Sigmoid colon (tissue), 7 donors: Measurements from ENCODE around the gene DSCAML1. TPM values are rescaled to one million over a fixed set of nuclear protein-coding genes. Genes with fewer than 3 reads are reported as not detected.

ENCODE experiments used
- DNase-seq: peaks from one replicate; pipeline ENCODE4 v3.0.0-alpha.2; 2019
- H3K27ac ChIP-seq, 4 donors: fragments of 200-600 bp; sonication (generic); one replicate each; pipeline ENCODE4 v1.5.1; 2016 to 2019; ENCODE audit warnings: mild to moderate bottlenecking in 1 of 4
- H3K27me3 ChIP-seq, 3 donors: fragments of 200-600 bp; sonication (generic); one replicate each; pipeline ENCODE4 v1.5.1; 2019; ENCODE audit warnings: mild to moderate bottlenecking in 1 of 3
- H3K36me3 ChIP-seq, 4 donors: fragments of 200-600 bp; sonication (generic); one replicate each; pipeline ENCODE4 v1.5.1; 2016 to 2019
- H3K4me1 ChIP-seq, 4 donors: fragments of 200-600 bp; sonication (generic); one replicate each; pipeline ENCODE4 v1.5.1; 2017 to 2019
- H3K4me3 ChIP-seq, 4 donors: fragments of 200-600 bp; sonication (generic); one replicate each; pipeline ENCODE4 v1.5.1; 2017 to 2019; ENCODE audit warnings: mild to moderate bottlenecking in 2 of 4, moderate library complexity in 1 of 4
- H3K9me3 ChIP-seq, 4 donors: fragments of 200-600 bp in 3 of 4; sonication (generic) in 3 of 4; one replicate each; pipeline versions ENCODE4 v1.5.1 to v1.6.1; 2013 to 2019
- CTCF ChIP-seq, 4 experiments: fragments of 450-650 bp in 3 of 4; fragments of 200-600 bp in 1 of 4; IDR thresholded peaks; one replicate each; pipeline ENCODE4 v1.5.1; 2016 to 2019; ENCODE audit warnings: antibody characterized with exemption in 4 of 4, mild to moderate bottlenecking in 3 of 4, moderate library complexity in 2 of 4
- EP300 ChIP-seq, 4 donors: sonication (generic); formaldehyde crosslinking; IDR thresholded peaks; one replicate each; pipeline ENCODE4 v1.6.1; 2017; ENCODE audit warnings: antibody characterized with exemption in 4 of 4
- POLR2A ChIP-seq, 2 donors: fragments of 450-650 bp; IDR thresholded peaks; one replicate each; pipeline ENCODE4 v1.6.1; 2016; ENCODE audit warnings: antibody characterized with exemption in 2 of 2, mild to moderate bottlenecking in 2 of 2, moderate library complexity in 2 of 2
- POLR2AphosphoS5 ChIP-seq, 4 donors: sonication (generic); formaldehyde crosslinking; IDR thresholded peaks; one replicate each; pipeline ENCODE4 v1.6.1; 2017; ENCODE audit warnings: antibody characterized with exemption in 4 of 4
- WGBS, 2 donors: extraction: QIAGEN DNeasy Blood & Tissue Kit; methylation state at CpG; one replicate each; pipeline ENCODE4 v1.1.7; 2013; 5-methylcytosine and 5-hydroxymethylcytosine counted together
- intact Hi-C: fragments of 100-400 bp; cut with DNase I; formaldehyde crosslinking; loops from one replicate; pipeline ENCODE4 v1.15.1; 2023
- polyA plus RNA-seq, 3 donors: library from polyadenylated mRNA; stranded (reverse); fragments of 200-250 nt; gene quantifications; one replicate each; pipeline ENCODE4 v1.2.3, GENCODE V29; 2013
- total RNA-seq, 4 donors: library from RNA; depleted of rRNA; stranded (reverse); fragments of >200 nt; gene quantifications; one replicate each; pipeline ENCODE4 v1.1.0, GENCODE V29; 2016
- donor health status: healthy with polysubstance abuse.
- donor health status: Bipolar disorder and iron deficiency.
- donor health status: healthy.

The DSCAML1 gene
- total and polyA plus RNA-seq, 7 donors: under 0.01 to 7.5 (median 1.2) TPM

DNA sequence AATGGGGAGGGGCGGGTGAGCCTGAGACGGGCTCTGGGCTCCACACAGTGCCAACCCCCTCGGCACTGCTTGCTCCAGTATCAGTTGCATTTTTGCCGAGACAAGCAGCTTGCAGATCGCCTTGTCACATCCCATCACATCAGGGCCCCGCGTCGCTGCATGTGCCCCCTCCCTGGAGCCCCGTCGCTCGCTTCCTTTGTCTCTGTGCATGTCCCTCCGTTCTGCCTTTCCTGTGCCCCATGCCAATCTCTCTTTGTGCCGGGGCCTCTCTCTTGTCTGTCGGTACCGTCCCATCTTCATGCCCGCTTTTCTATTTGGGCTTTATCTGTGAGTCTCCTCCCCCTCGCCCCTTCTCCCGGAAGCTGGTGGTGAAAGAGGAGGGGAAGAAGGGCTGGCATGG, 267.2 kb downstream of the DSCAML1 start:
- no peak overlapping the region for H3K4me3 ChIP-seq
- intact Hi-C loops: no loop called here
- no peak for DNase-seq
- no peak overlapping the region for H3K27ac ChIP-seq
- H3K9me3 ChIP-seq: no peaks in the 10 kb centered on the region
- WGBS, 2 donors: 79 to 88% methylated on average over 18 of the region's 18 CpGs
- no peaks in the 10 kb centered on the region for H3K4me1 ChIP-seq
- TF ChIP-seq EP300 (IDR thresholded peaks at IDR 0.05) (no peak), POLR2A (IDR thresholded peaks at IDR 0.05) (no peak), POLR2AphosphoS5 (IDR thresholded peaks at IDR 0.05) (no peak), CTCF (IDR thresholded peaks at IDR 0.05) (no peak)
- H3K27me3 ChIP-seq: no peaks in the 10 kb centered on the region
- peaks cover 0 to 4% (median 0%) of the 10 kb centered on the region in 4 donors for H3K36me3 ChIP-seq

DNA sequence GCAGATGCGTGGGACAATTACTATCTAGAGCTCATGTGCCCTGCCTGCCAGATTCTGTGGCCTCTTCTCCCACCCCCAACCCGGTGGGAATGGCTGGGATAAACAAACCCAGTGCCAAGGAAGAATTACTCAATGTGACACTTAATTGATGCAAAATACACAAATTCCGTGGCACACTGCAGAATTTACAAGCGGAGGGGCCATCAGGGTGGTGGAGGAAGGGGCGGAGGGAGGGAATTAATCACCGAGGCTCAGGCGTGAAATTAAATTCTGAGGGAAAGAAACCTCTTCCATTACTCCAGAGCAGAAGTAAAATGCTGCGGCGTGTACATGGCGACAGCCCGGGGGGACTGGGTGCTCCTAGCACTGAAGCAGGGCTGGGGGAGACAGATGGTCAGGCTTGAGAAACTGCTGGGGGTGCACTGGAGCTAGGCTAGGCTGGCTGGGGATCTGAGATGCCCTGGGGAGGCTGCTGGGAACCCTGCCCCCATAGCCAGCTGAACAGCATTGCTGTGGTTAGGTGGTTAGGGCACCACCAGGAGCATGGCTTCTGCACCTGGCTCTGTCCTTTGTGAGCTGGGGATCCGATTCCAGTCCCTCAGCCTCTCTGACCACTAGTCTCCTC, 268.8 kb downstream of the DSCAML1 start:
- Histone ChIP-seq H3K27me3 (no peaks in the 10 kb centered on the region), H3K4me3 (no peak overlapping the region), H3K4me1 (no peaks in the 10 kb centered on the region), H3K9me3 (no peaks in the 10 kb centered on the region), H3K27ac (no peak overlapping the region), H3K36me3 (peaks cover 0 to 4% (median 0%) of the 10 kb centered on the region in 4 donors)
- no peak for TF ChIP-seq CTCF (IDR thresholded peaks at IDR 0.05)
- no peak for TF ChIP-seq EP300 (IDR thresholded peaks at IDR 0.05)
- TF ChIP-seq POLR2AphosphoS5 (IDR thresholded peaks at IDR 0.05): no peak
- TF ChIP-seq POLR2A (IDR thresholded peaks at IDR 0.05): no peak
- intact Hi-C loops: no loop called here
- DNase-seq: no peak
- 62 to 68% methylated on average over 12 of the region's 12 CpGs for WGBS, 2 donors

GRCh38 chr11:117527271-117527670, 269.7 kb downstream of the DSCAML1 start:
- no peak for TF ChIP-seq EP300 (IDR thresholded peaks at IDR 0.05)
- no peak for TF ChIP-seq POLR2AphosphoS5 (IDR thresholded peaks at IDR 0.05)
- TF ChIP-seq CTCF (IDR thresholded peaks at IDR 0.05): no peak
- no peak for TF ChIP-seq POLR2A (IDR thresholded peaks at IDR 0.05)
- intact Hi-C loops: no loop called here
- Histone ChIP-seq H3K36me3 (peaks cover 0 to 4% (median 0%) of the 10 kb centered on the region in 4 donors), H3K4me3 (no peak overlapping the region), H3K4me1 (no peaks in the 10 kb centered on the region), H3K9me3 (no peaks in the 10 kb centered on the region), H3K27me3 (no peaks in the 10 kb centered on the region), H3K27ac (no peak overlapping the region)
- WGBS, 2 donors: 77 to 85% methylated on average over 7 of the region's 7 CpGs
- DNase-seq: no peak

- no peaks in the 10 kb centered on the region for H3K27me3 ChIP-seq
- no peak overlapping the region for H3K4me3 ChIP-seq
- H3K36me3 ChIP-seq: peaks cover 0 to 1% (median 0%) of the 10 kb centered on the region in 4 donors
- no peak for DNase-seq
- H3K4me1 ChIP-seq: no peaks in the 10 kb centered on the region
- TF ChIP-seq CTCF (IDR thresholded peaks at IDR 0.05): no peak
- TF ChIP-seq EP300 (IDR thresholded peaks at IDR 0.05): no peak
- TF ChIP-seq POLR2AphosphoS5 (IDR thresholded peaks at IDR 0.05): no peak
- TF ChIP-seq POLR2A (IDR thresholded peaks at IDR 0.05): no peak
- intact Hi-C loops: no loop called here
- H3K9me3 ChIP-seq: no peaks in the 10 kb centered on the region
- 93 to 94% methylated on average over 10 of the region's 10 CpGs for WGBS, 2 donors
- H3K27ac ChIP-seq: no peak overlapping the region
Measured at GRCh38 chr11:117525866-117526542, 271.0 kb downstream of the DSCAML1 start.
